ENCODE results near the gene EIF2S2. TPM values are rescaled to one million over a fixed set of nuclear protein-coding genes. Genes with fewer than 3 reads are reported as not detected.

Gene EIF2S2
- total RNA-seq, 1 experiment from 2014 or later: 125 TPM

- DNase-seq (ENCODE audit: low read depth): no peak
These were observed 22.2 kb downstream of the EIF2S2 start for GRCh38 chr20:34089655-34090345.

- DNase-seq (ENCODE audit: low read depth): no peak
These were observed 22.9 kb downstream of the EIF2S2 start for GRCh38 chr20:34089175-34089479.

- no peak for DNase-seq (ENCODE audit: low read depth)
These were observed 23.5 kb downstream of the EIF2S2 start for GRCh38 chr20:34088305-34089174.

GRCh38 chr20:34085544-34086040 is 26.5 kb downstream of the EIF2S2 start:
- no peak for DNase-seq (ENCODE audit: low read depth)

GRCh38 chr20:34084227-34084923 is 27.7 kb downstream of the EIF2S2 start:
- no peak for DNase-seq (ENCODE audit: low read depth)

GRCh38 chr20:34083781-34084180 is 28.3 kb downstream of the EIF2S2 start:
- DNase-seq (ENCODE audit: low read depth): no peak

GRCh38 chr20:34083137-34083536 is 28.9 kb downstream of the EIF2S2 start:
- DNase-seq (ENCODE audit: low read depth): peak; percentile 91

GRCh38 chr20:34082232-34082887 is 29.7 kb downstream of the EIF2S2 start:
- no peak for DNase-seq (ENCODE audit: low read depth)

GRCh38 chr20:34079818-34080217 is 32.2 kb downstream of the EIF2S2 start:
- DNase-seq (ENCODE audit: low read depth): no peak

- DNase-seq (ENCODE audit: low read depth): no peak
These were observed 33.5 kb downstream of the EIF2S2 start for GRCh38 chr20:34078540-34078939.

GRCh38 chr20:34076952-34077351 is 35.1 kb downstream of the EIF2S2 start:
- no peak for DNase-seq (ENCODE audit: low read depth)

GRCh38 chr20:34075647-34076046 is 36.4 kb downstream of the EIF2S2 start:
- DNase-seq (ENCODE audit: low read depth): no peak

GRCh38 chr20:34074101-34074760 is 37.8 kb downstream of the EIF2S2 start:
- peak; percentile 54 for DNase-seq (ENCODE audit: low read depth)

- no peak for DNase-seq (ENCODE audit: low read depth)
These were observed 39.3 kb downstream of the EIF2S2 start for GRCh38 chr20:34072778-34073177.

GRCh38 chr20:34072076-34072475 is 40.0 kb downstream of the EIF2S2 start:
- no peak for DNase-seq (ENCODE audit: low read depth)

- DNase-seq (ENCODE audit: low read depth): no peak
These were observed 41.2 kb downstream of the EIF2S2 start for GRCh38 chr20:34070859-34071258.

- DNase-seq (ENCODE audit: low read depth): no peak
These were observed 42.0 kb downstream of the EIF2S2 start for GRCh38 chr20:34070079-34070439.

GRCh38 chr20:34069341-34070078 is 42.5 kb downstream of the EIF2S2 start:
- peak; percentile 71 for DNase-seq (ENCODE audit: low read depth)

- no peak for DNase-seq (ENCODE audit: low read depth)
These were observed 44.0 kb downstream of the EIF2S2 start for GRCh38 chr20:34068001-34068400.

GRCh38 chr20:34066476-34067090 is 45.5 kb downstream of the EIF2S2 start:
- peak; percentile 33 for DNase-seq (ENCODE audit: low read depth)
